ENCODE results near the gene S100A2.

DNA sequence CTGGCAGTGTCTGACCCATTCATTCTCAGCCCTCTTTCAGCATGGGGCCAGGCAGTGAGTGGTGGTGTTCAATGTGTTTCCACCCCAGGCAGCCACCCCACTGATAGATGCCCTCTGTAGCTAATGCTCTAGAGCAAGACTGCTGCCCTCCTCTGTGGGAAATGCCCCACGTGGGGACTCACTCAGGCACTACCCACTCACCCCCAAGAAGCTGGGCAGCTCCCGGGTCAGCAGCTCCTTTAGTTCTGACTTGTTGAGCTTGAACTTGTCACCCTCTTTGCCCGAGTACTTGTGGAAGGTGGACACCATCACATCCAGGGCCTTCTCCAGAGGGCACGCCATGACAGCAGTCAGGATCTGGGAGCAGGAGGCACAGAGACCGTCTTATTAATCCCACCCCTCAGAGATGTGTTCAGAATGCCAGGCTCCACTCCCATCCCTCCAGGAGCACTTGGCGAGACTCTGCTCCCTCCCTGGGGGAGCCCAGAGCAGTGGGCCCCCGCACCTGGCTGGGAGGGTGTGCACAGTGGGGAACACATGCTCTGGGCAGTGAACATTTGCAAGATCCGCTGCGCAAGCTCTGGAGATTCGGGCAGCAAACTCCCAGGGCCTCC, 21.1 kb downstream of the S100A2 start:
- TF ChIP-seq SP1 (IDR thresholded peaks at IDR 0.05), result no peak
- TF ChIP-seq FOXK2 (IDR thresholded peaks at IDR 0.05), result no peak
- no peak for TF ChIP-seq NFRKB (IDR thresholded peaks at IDR 0.05)
- TF ChIP-seq ARNT (IDR thresholded peaks at IDR 0.05), result no peak
- TF ChIP-seq FOXA1 (IDR thresholded peaks at IDR 0.05), result no peak
- no peak for TF ChIP-seq FOXM1 (IDR thresholded peaks at IDR 0.05; ENCODE audit: borderline replicate concordance)
- TF ChIP-seq ELF4 (IDR thresholded peaks at IDR 0.05), result no peak
- no peak for TF ChIP-seq BHLHE40 (IDR thresholded peaks at IDR 0.05; ENCODE audit: borderline replicate concordance)
- TF ChIP-seq SUZ12 (IDR thresholded peaks at IDR 0.05), result no peak
- no peak for TF ChIP-seq ZNF384 (IDR thresholded peaks at IDR 0.05)
- TF ChIP-seq CTBP1 (IDR thresholded peaks at IDR 0.05; ENCODE audit: borderline replicate concordance), result no peak
- TF ChIP-seq, protein P1, sequence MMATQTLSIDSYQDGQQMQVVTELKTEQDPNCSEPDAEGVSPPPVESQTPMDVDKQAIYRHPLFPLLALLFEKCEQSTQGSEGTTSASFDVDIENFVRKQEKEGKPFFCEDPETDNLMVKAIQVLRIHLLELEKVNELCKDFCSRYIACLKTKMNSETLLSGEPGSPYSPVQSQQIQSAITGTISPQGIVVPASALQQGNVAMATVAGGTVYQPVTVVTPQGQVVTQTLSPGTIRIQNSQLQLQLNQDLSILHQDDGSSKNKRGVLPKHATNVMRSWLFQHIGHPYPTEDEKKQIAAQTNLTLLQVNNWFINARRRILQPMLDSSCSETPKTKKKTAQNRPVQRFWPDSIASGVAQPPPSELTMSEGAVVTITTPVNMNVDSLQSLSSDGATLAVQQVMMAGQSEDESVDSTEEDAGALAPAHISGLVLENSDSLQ (IDR thresholded peaks at IDR 0.05), result no peak
- TF ChIP-seq HDGF (IDR thresholded peaks at IDR 0.05; ENCODE audit: borderline replicate concordance), result no peak
- TF ChIP-seq L3MBTL2 (conservative IDR thresholded peaks at IDR 0.05), result no peak

Measured in HEK293T (cell line).